ENCODE results near the gene IDH2. TPM values are rescaled to one million over a fixed set of nuclear protein-coding genes. Genes with fewer than 3 reads are reported as not detected.

Gene IDH2
- total RNA-seq, 5 donors from 2014 or later (not counting 1 experiment from before 2014, with no cell fraction given), result 45.8 to 56.1 (median 49.2) TPM

DNA sequence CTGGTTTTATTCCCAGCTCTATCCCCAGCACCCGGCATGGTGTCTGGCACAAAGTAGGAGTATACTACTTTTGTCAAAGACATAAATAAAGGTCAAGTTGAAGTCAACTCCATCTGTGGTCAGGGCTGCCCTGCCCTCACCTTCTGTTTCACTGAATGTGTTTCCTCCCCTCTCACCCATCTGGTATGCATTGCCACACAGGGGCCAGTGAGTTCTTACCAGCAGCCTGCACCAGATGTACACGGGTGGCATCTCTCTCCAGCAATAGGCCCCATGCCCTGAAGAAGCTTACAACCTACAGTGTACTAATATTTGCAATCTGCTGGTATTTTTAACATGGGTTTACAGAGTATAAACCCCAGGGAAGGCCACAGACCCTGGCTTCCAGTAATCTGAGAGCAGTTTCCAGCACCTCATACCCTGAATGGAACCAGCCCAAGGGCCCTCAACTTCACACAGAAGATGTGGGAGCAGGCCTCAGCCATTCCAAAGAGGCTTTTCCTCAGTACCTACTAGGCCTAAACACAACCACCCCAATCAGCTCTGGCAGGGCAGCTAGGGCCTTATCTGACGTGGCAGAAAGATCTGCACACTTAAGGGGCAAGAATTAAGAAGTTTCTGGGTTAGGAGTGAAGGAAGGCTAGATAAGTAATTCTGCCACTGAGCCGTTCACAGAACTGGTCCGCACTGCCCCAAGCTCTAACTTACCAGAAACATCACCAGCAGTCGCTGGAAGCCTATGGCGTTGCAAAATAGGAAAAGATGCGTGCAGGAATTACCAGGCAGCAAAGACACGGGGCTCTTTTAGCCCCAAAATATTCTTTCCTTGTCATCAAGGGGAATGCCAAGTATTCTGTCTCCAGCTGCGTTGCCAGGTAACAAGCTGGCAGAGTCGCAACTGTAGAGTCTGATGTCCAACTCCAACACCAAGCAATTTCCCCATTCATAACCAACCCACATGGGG is 2.1 kb downstream of the IDH2 start:
- peaks cover 38 to 65% of the 10 kb centered on the region in 2 experiments for H3K4me1 ChIP-seq (ENCODE audit: control insufficient read depth in 1 of 2, extremely low read depth in 1 of 2, insufficient read depth in 2 of 2, low read length in 2 of 2)
- Mint-ChIP-seq H3K4me1 (peaks cover 68 to 72% (median 72%) of the 10 kb centered on the region in 3 donors), H3K36me3 (no peaks in the 10 kb centered on the region), H3K27me3 (no peaks in the 10 kb centered on the region), H3K9me3 (no peaks in the 10 kb centered on the region), H3K4me3 (peak overlapping the region; percentile 82 to 87 (median 84)), H3K27ac (peak overlapping the region; percentile 100)
- CTCF ChIA-PET, result interaction anchor here (0.5 to 1.0 kb wide), 3 partner anchors 13 to 148 kb away, joined by 3 to 4 read pairs (median 3); no protein-coding TSS in a partner anchor
- DNase-seq (peak in 1 of 35 experiments; percentile 57), ATAC-seq (replicated peaks in 1 of 4) (no peak)
- H3K36me3 ChIP-seq (ENCODE audit: control insufficient read depth in 2 of 2, extremely low read depth in 1 of 2, insufficient read depth in 1 of 2, low read length in 1 of 2), result no peaks in the 10 kb centered on the region
- peak overlapping the region; percentile 91 for H3K27ac ChIP-seq (ENCODE audit: low read length)
- H3K4me3 ChIP-seq (ENCODE audit: control insufficient read depth in 1 of 2, extremely low read depth in 1 of 2, low read length in 1 of 2), result peak overlapping the region in 1 of 2 donors; percentile 5
- no peaks in the 10 kb centered on the region for H3K27me3 ChIP-seq (replicated peaks in 1 of 2; ENCODE audit: control insufficient read depth in 2 of 2, extremely low read depth in 1 of 2, insufficient read depth in 2 of 2, low read length in 1 of 2)
- POLR2A ChIA-PET, result interaction anchor here (0.5 to 0.7 kb wide), 4 partner anchors 9 to 854 kb away, joined by 4 to 9 read pairs (median 6); no protein-coding TSS in a partner anchor
- WGBS (ENCODE audit: insufficient coverage), result 69% methylated on average over 6 of the region's 11 CpGs
- no peaks in the 10 kb centered on the region for H3K9me3 ChIP-seq

DNA sequence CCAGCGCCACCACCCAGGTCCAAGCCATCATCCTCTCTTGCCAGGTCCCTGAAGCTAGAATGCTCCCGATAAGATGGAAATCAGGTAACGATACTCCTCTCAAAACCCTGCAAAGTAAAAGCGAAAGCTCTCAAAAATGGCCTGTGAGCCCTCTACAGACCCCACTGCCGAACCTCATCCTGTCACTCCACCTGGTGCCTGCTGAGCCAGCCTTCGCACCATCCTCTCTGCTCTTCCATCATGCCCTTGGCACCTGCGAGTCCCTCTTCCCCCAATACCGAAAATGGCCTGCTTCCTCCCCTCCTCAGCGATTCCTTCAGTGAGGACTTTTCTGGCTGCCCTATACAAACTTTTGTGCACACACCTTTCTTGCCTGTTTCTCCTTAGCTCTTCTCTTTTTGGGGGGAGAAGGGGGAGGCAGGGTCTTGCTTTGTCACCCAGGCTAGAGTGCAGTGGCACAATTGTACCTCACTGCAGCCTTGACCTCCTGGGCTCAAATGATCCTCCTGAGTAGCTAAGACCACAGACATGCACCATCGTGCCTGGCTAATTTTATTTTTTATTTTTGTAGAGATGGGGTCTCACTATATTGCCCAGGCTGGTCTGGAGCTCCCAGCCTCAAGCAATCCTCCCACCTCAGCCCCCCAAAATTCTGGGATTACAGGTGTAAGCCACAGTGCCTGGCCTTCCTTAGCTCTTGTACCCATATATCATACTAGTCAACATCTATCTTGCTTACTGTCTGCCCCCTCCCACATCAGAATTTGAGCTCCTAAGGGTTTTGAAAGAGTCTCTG is 3.0 kb downstream of the IDH2 start:
- Histone ChIP-seq H3K4me3 (ENCODE audit: control insufficient read depth in 1 of 2, extremely low read depth in 1 of 2, low read length in 1 of 2) (peak overlapping the region; percentile 40 to 55), H3K9me3 (no peaks in the 10 kb centered on the region), H3K27me3 (replicated peaks in 1 of 2; ENCODE audit: control insufficient read depth in 2 of 2, extremely low read depth in 1 of 2, insufficient read depth in 2 of 2, low read length in 1 of 2) (no peaks in the 10 kb centered on the region), H3K27ac (ENCODE audit: low read length) (peak overlapping the region; percentile 91), H3K4me1 (ENCODE audit: control insufficient read depth in 1 of 2, extremely low read depth in 1 of 2, insufficient read depth in 2 of 2, low read length in 2 of 2) (peaks cover 40 to 74% of the 10 kb centered on the region in 2 experiments), H3K36me3 (ENCODE audit: control insufficient read depth in 2 of 2, extremely low read depth in 1 of 2, insufficient read depth in 1 of 2, low read length in 1 of 2) (no peaks in the 10 kb centered on the region)
- Mint-ChIP-seq H3K9me3 (no peaks in the 10 kb centered on the region), H3K27ac (peak overlapping the region; percentile 100), H3K4me3 (peak overlapping the region; percentile 82 to 87 (median 84)), H3K4me1 (peaks cover 76 to 81% (median 80%) of the 10 kb centered on the region in 3 donors), H3K27me3 (no peaks in the 10 kb centered on the region), H3K36me3 (no peaks in the 10 kb centered on the region)
- ChIA-PET CTCF (interaction anchor here in 1 of 2 donors (0.5 to 1.1 kb wide), 3 partner anchors 12 to 224 kb away, joined by 3 read pairs; no protein-coding TSS in a partner anchor), POLR2A (interaction anchor here (0.5 to 0.7 kb wide), 3 partner anchors 10 to 855 kb away, joined by 5 to 9 read pairs (median 6); no protein-coding TSS in a partner anchor)
- WGBS (ENCODE audit: insufficient coverage), result 11% methylated on average over 6 of the region's 10 CpGs
- peak; percentile 18 to 31 (median 28) for ATAC-seq (replicated peaks in 1 of 4)
- DNase-seq, result peak in 34 of 35 experiments; percentile 27 to 78 (median 42)

GRCh38 chr15:90097475-90097874 is 4.8 kb downstream of the IDH2 start:
- no peaks in the 10 kb centered on the region for H3K27me3 ChIP-seq (replicated peaks in 1 of 2; ENCODE audit: control insufficient read depth in 2 of 2, extremely low read depth in 1 of 2, insufficient read depth in 2 of 2, low read length in 1 of 2)
- Mint-ChIP-seq H3K27ac (peak overlapping the region; percentile 100), H3K9me3 (no peaks in the 10 kb centered on the region), H3K36me3 (no peaks in the 10 kb centered on the region), H3K27me3 (no peaks in the 10 kb centered on the region), H3K4me1 (peaks cover 76 to 83% (median 76%) of the 10 kb centered on the region in 3 donors), H3K4me3 (peak overlapping the region; percentile 67 to 87 (median 82))
- ATAC-seq (replicated peaks in 1 of 4), result peak; percentile 60 to 71 (median 66)
- H3K27ac ChIP-seq (ENCODE audit: low read length), result peak overlapping the region; percentile 91
- DNase-seq, result peak in 34 of 35 experiments; percentile 30 to 85 (median 58)
- H3K9me3 ChIP-seq, result no peaks in the 10 kb centered on the region
- H3K4me1 ChIP-seq (ENCODE audit: control insufficient read depth in 1 of 2, extremely low read depth in 1 of 2, insufficient read depth in 2 of 2, low read length in 2 of 2), result peaks cover 40 to 79% of the 10 kb centered on the region in 2 experiments
- peak overlapping the region; percentile 31 to 56 for H3K4me3 ChIP-seq (ENCODE audit: control insufficient read depth in 1 of 2, extremely low read depth in 1 of 2, low read length in 1 of 2)
- ChIA-PET POLR2A (no interaction called here), CTCF (no interaction called here)
- no CpG with 5 or more reads among the region's 4 CpGs for WGBS (ENCODE audit: insufficient coverage)
- peaks cover 0 to 2% of the 10 kb centered on the region in 2 donors for H3K36me3 ChIP-seq (ENCODE audit: control insufficient read depth in 2 of 2, extremely low read depth in 1 of 2, insufficient read depth in 1 of 2, low read length in 1 of 2)

- H3K4me3 Mint-ChIP-seq, result peak overlapping the region in 2 of 3 donors; percentile 41 to 87
- peaks cover 71 to 80% (median 73%) of the 10 kb centered on the region in 3 donors for H3K4me1 Mint-ChIP-seq
- H3K9me3 Mint-ChIP-seq, result no peaks in the 10 kb centered on the region
- H3K27me3 Mint-ChIP-seq, result no peaks in the 10 kb centered on the region
- H3K27ac Mint-ChIP-seq, result peak overlapping the region; percentile 100
- H3K36me3 ChIP-seq (ENCODE audit: control insufficient read depth in 2 of 2, extremely low read depth in 1 of 2, insufficient read depth in 1 of 2, low read length in 1 of 2), result peaks cover 1 to 15% of the 10 kb centered on the region in 2 donors
- ChIA-PET POLR2A (interaction anchor here in 1 of 2 donors (0.5 to 0.7 kb wide), 2 partner anchors 19 to 350 kb away, joined by 4 to 10 read pairs; no protein-coding TSS in a partner anchor), CTCF (no interaction called here)
- ATAC-seq (replicated peaks in 1 of 4), result no peak
- peaks cover 34 to 76% of the 10 kb centered on the region in 2 experiments for H3K4me1 ChIP-seq (ENCODE audit: control insufficient read depth in 1 of 2, extremely low read depth in 1 of 2, insufficient read depth in 2 of 2, low read length in 2 of 2)
- no peaks in the 10 kb centered on the region for H3K9me3 ChIP-seq
- peak in 1 of 35 experiments; percentile 58 for DNase-seq
- peak overlapping the region; percentile 91 for H3K27ac ChIP-seq (ENCODE audit: low read length)
- peaks cover 5% of the 10 kb centered on the region for H3K36me3 Mint-ChIP-seq
- WGBS (ENCODE audit: insufficient coverage), result 33% methylated on average over 1 of the region's 3 CpGs
- no peak overlapping the region for H3K4me3 ChIP-seq (ENCODE audit: control insufficient read depth in 1 of 2, extremely low read depth in 1 of 2, low read length in 1 of 2)
- H3K27me3 ChIP-seq (replicated peaks in 1 of 2; ENCODE audit: control insufficient read depth in 2 of 2, extremely low read depth in 1 of 2, insufficient read depth in 2 of 2, low read length in 1 of 2), result no peaks in the 10 kb centered on the region
These were observed 6.7 kb downstream of the IDH2 start for GRCh38 chr15:90095521-90095959.

DNA sequence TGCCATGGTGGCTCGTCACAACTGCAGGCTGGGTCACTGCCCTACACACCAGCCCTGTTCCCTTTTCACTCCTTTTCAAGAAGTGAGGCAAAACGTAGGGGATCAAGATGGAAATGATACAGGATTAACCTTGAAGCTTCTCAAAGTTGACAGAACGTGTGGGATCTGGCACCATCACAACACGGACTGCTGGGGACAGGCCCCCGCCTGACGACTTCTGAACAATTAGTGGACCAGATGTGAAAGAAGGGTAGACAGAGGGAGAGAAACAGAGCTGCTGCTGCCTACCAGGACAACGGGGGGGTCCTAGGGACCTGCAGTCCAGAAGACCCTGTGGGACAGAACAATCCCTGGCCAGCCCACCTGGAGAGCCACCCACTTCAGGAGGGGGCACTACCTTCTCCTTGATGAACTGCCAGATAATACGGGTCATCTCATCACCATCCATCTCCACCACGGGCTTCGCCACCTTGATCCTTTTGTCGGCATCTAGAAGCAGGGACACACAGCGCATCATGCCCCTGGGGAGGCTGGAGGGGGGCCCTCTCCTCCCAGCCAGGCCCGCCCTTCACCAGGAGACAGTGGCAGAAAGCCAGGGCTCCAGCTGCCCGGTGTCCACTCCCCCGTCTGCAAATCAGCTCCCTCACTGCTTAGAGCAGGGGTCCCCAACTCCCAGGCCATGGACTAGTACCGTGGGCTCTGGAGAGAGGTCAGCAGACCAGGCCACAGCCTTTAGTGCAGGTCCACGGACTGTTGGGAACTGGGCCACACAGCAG is 10.9 kb downstream of the IDH2 start:
- H3K4me3 Mint-ChIP-seq, result no peak overlapping the region
- H3K4me1 Mint-ChIP-seq, result peaks cover 37 to 46% (median 39%) of the 10 kb centered on the region in 3 donors
- peaks cover 27% of the 10 kb centered on the region for H3K36me3 Mint-ChIP-seq
- no peak for ATAC-seq (replicated peaks in 1 of 4)
- Histone ChIP-seq H3K4me1 (ENCODE audit: control insufficient read depth in 1 of 2, extremely low read depth in 1 of 2, insufficient read depth in 2 of 2, low read length in 2 of 2) (peaks cover 4 to 40% of the 10 kb centered on the region in 2 experiments), H3K4me3 (ENCODE audit: control insufficient read depth in 1 of 2, extremely low read depth in 1 of 2, low read length in 1 of 2) (no peak overlapping the region), H3K27ac (ENCODE audit: low read length) (no peak overlapping the region), H3K9me3 (no peaks in the 10 kb centered on the region), H3K27me3 (replicated peaks in 1 of 2; ENCODE audit: control insufficient read depth in 2 of 2, extremely low read depth in 1 of 2, insufficient read depth in 2 of 2, low read length in 1 of 2) (no peaks in the 10 kb centered on the region), H3K36me3 (ENCODE audit: control insufficient read depth in 2 of 2, extremely low read depth in 1 of 2, insufficient read depth in 1 of 2, low read length in 1 of 2) (peaks cover 19 to 53% of the 10 kb centered on the region in 2 donors)
- CTCF ChIA-PET, result interaction anchor here in 1 of 2 donors (0.6 kb wide), 2 partner anchors 18 to 20 kb away, joined by 4 to 5 read pairs; no protein-coding TSS in a partner anchor
- no peaks in the 10 kb centered on the region for H3K9me3 Mint-ChIP-seq
- no peaks in the 10 kb centered on the region for H3K27me3 Mint-ChIP-seq
- no peak overlapping the region for H3K27ac Mint-ChIP-seq
- POLR2A ChIA-PET, result interaction anchor here in 1 of 2 donors (0.6 kb wide), 1 partner anchor 11 kb away, joined by 5 read pairs; no protein-coding TSS in a partner anchor
- DNase-seq, result no peak
- 97% methylated on average over 11 of the region's 17 CpGs for WGBS (ENCODE audit: insufficient coverage)

Data from T-cell (primary cell).